C4-2B (cell line): Measurements from ENCODE around the gene INHBC.

Experiments used
- ZFX ChIP-seq: fragments of 450-650 bp; IDR thresholded peaks from 2 replicates; pipeline ENCODE4 v1.6.1; 2017
- TF ChIP-seq, protein P1 (sequence below): fragments of 450-650 bp; conservative IDR thresholded peaks from 2 replicates; pipeline ENCODE4 v1.5.1; 2017; ENCODE audit warnings: mild to moderate bottlenecking

DNA sequence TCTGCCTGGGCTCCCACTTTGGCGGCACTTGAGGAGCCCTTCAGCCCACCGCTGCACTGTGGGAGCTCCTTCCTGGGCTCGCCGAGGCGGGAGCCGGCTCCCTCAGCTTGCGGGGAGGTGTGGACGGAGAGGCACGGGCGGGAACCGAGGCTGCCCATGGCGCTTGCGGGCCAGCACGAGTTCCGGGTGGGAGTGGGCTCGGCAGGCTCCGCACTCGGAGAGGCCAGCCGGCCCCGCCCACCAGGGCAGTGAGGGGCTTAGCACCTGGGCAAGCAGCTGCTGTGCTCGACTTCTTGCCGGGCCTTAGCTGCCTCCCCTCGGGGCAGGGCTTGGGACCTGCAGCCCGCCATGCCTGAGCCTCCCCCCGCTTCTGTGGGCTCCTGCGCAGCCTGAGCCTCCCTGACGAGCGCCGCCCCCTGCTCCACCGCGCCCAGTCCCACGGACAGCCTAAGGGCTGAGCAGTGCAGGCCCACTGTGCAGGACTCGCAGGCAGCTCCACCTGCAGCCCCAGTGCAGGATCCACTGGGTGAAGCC, 48.3 kb upstream of the INHBC start:
- TF ChIP-seq, protein P1, sequence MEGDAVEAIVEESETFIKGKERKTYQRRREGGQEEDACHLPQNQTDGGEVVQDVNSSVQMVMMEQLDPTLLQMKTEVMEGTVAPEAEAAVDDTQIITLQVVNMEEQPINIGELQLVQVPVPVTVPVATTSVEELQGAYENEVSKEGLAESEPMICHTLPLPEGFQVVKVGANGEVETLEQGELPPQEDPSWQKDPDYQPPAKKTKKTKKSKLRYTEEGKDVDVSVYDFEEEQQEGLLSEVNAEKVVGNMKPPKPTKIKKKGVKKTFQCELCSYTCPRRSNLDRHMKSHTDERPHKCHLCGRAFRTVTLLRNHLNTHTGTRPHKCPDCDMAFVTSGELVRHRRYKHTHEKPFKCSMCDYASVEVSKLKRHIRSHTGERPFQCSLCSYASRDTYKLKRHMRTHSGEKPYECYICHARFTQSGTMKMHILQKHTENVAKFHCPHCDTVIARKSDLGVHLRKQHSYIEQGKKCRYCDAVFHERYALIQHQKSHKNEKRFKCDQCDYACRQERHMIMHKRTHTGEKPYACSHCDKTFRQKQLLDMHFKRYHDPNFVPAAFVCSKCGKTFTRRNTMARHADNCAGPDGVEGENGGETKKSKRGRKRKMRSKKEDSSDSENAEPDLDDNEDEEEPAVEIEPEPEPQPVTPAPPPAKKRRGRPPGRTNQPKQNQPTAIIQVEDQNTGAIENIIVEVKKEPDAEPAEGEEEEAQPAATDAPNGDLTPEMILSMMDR = no peak
- TF ChIP-seq ZFX = no peak
